H9 (cell line): ENCODE results near the gene NPAS2. TPM values are rescaled to one million over a fixed set of nuclear protein-coding genes. Genes with fewer than 3 reads are reported as not detected.

Source experiments
- DNase-seq: peaks from one replicate; pipeline ENCODE4 v3.0.0-alpha.2; 2017
- H2AFZ ChIP-seq: one replicate; pipeline ENCODE4 v1.6.1; 2013; ENCODE audit warnings: mild to moderate bottlenecking, low read length, control low read depth, moderate library complexity
- H2AK5ac ChIP-seq: 2 replicates; pipeline ENCODE4 v1.6.1; 2013; ENCODE audit warnings: low read length, control low read depth, mixed read lengths; ENCODE audit not compliant: insufficient read length
- H2BK120ac ChIP-seq: one replicate; pipeline ENCODE4 v1.6.1; 2013; ENCODE audit warnings: low read depth, mild to moderate bottlenecking, low read length, control low read depth, inconsistent platforms; ENCODE audit not compliant: poor library complexity, severe bottlenecking
- H2BK12ac ChIP-seq: 2 replicates; pipeline ENCODE4 v1.6.1; 2013; ENCODE audit warnings: low read length, control low read depth, mixed read lengths, low read depth; ENCODE audit not compliant: insufficient read length
- H2BK15ac ChIP-seq: 2 replicates; pipeline ENCODE4 v1.6.1; 2013; ENCODE audit warnings: low read depth, low read length, control low read depth
- H2BK20ac ChIP-seq: one replicate; pipeline ENCODE4 v1.6.1; 2013; ENCODE audit warnings: low read depth, mild to moderate bottlenecking, low read length, control low read depth, inconsistent platforms; ENCODE audit not compliant: poor library complexity, severe bottlenecking
- H2BK5ac ChIP-seq: 2 replicates; pipeline ENCODE4 v1.6.1; 2013; ENCODE audit warnings: low read length, control low read depth, mixed read lengths; ENCODE audit not compliant: insufficient read length
- H3K14ac ChIP-seq: 2 replicates; pipeline ENCODE4 v1.6.1; 2013; ENCODE audit warnings: low read length, control low read depth; ENCODE audit not compliant: insufficient read depth
- H3K18ac ChIP-seq: 2 replicates; pipeline ENCODE4 v1.6.1; 2013; ENCODE audit warnings: low read depth, mild to moderate bottlenecking, mixed read lengths, low read length, control low read depth; ENCODE audit not compliant: insufficient read length
- H3K23ac ChIP-seq: 2 replicates; pipeline ENCODE4 v1.6.1; 2013; ENCODE audit warnings: low read length, control low read depth, mixed read lengths, low read depth; ENCODE audit not compliant: insufficient read length
- H3K23me2 ChIP-seq: 2 replicates; pipeline ENCODE4 v1.6.1; 2013; ENCODE audit warnings: low read depth, mild to moderate bottlenecking, mixed read lengths, low read length, control low read depth; ENCODE audit not compliant: insufficient read length, poor library complexity, severe bottlenecking
- H3K27ac ChIP-seq: 2 replicates; pipeline ENCODE4 v1.5.1; 2013; ENCODE audit warnings: low read length, control low read depth, mixed read lengths, low read depth; ENCODE audit not compliant: insufficient read length
- H3K27me3 ChIP-seq: 2 replicates; pipeline ENCODE4 v1.6.1; 2013; ENCODE audit warnings: low read length, control low read depth, inconsistent platforms; ENCODE audit not compliant: insufficient read depth
- H3K4ac ChIP-seq: 2 replicates; pipeline ENCODE4 v1.6.1; 2013; ENCODE audit warnings: low read depth, mild to moderate bottlenecking, control low read depth, inconsistent platforms, low read length, moderate library complexity
- H3K4me1 ChIP-seq: 2 replicates; pipeline ENCODE4 v1.6.1; 2013; ENCODE audit warnings: low read length, control low read depth, inconsistent platforms; ENCODE audit not compliant: insufficient read depth
- H3K4me2 ChIP-seq: 2 replicates; pipeline ENCODE4 v1.6.1; 2013; ENCODE audit warnings: low read length, control low read depth, mixed read lengths; ENCODE audit not compliant: insufficient read length, insufficient read depth
- H3K56ac ChIP-seq: 2 replicates; pipeline ENCODE4 v1.6.1; 2013; ENCODE audit warnings: low read depth, mild to moderate bottlenecking, mixed read lengths, low read length, control low read depth; ENCODE audit not compliant: insufficient read length
- H3K79me1 ChIP-seq: 2 replicates; pipeline ENCODE4 v1.6.1; 2013; ENCODE audit warnings: low read depth, mild to moderate bottlenecking, moderate library complexity, low read length, control low read depth, inconsistent platforms; ENCODE audit not compliant: insufficient read depth, poor library complexity, severe bottlenecking
- H3K79me2 ChIP-seq: 2 replicates; pipeline ENCODE4 v1.6.1; 2013; ENCODE audit warnings: low read length, control low read depth, inconsistent platforms; ENCODE audit not compliant: insufficient read depth
- H3K9ac ChIP-seq: 2 replicates; pipeline ENCODE4 v1.6.1; 2013; ENCODE audit warnings: low read length, control low read depth, mixed read lengths; ENCODE audit not compliant: insufficient read length; ENCODE audit errors: extremely low read depth
- H3K9me3 ChIP-seq: one replicate; pipeline ENCODE4 v1.6.1; 2013; ENCODE audit warnings: low read depth, low read length, inconsistent platforms; ENCODE audit not compliant: control insufficient read depth
- H3T11ph ChIP-seq: one replicate; pipeline ENCODE4 v1.6.1; 2013; ENCODE audit warnings: mild to moderate bottlenecking, low read length, control low read depth, inconsistent platforms
- H4K20me1 ChIP-seq: one replicate; pipeline ENCODE4 v1.6.1; 2013; ENCODE audit not compliant: control insufficient read depth, insufficient read length, insufficient read depth
- H4K5ac ChIP-seq: 2 replicates; pipeline ENCODE4 v1.6.1; 2013; ENCODE audit warnings: low read depth, mild to moderate bottlenecking, mixed read lengths, low read length, control low read depth; ENCODE audit not compliant: insufficient read length
- H4K8ac ChIP-seq: replicated peaks from 2 replicates; pipeline ENCODE4 v1.6.1; 2013; ENCODE audit warnings: low read length, control low read depth, mixed read lengths, low read depth; ENCODE audit not compliant: insufficient read length
- H4K91ac ChIP-seq: 2 replicates; pipeline ENCODE4 v1.6.1; 2013; ENCODE audit warnings: low read depth, mild to moderate bottlenecking, moderate library complexity, mixed read lengths, low read length, control low read depth; ENCODE audit not compliant: insufficient read length
- H3K27ac Mint-ChIP-seq, 3 experiments: 2 replicates in 2 of 3; 3 replicates in 1 of 3; pipeline ENCODE4 v1.8.0; 2020 to 2021; ENCODE audit warnings: mixed read lengths in 3 of 3, mild to moderate bottlenecking in 1 of 3, moderate library complexity in 1 of 3
- H3K27me3 Mint-ChIP-seq: 2 replicates; pipeline ENCODE4 v1.8.0; 2021; ENCODE audit warnings: low read depth, mild to moderate bottlenecking, moderate library complexity, mixed read lengths
- H3K36me3 Mint-ChIP-seq, 3 experiments: 2 replicates in 2 of 3; 3 replicates in 1 of 3; pipeline ENCODE4 v1.8.0; 2020 to 2021; ENCODE audit warnings: low read depth in 3 of 3, mixed read lengths in 3 of 3; ENCODE audit not compliant: insufficient read depth in 1 of 3
- H3K4me1 Mint-ChIP-seq, 2 experiments: 2 replicates each; pipeline ENCODE4 v1.8.0; 2020; ENCODE audit warnings: mixed read lengths in 2 of 2
- H3K4me3 Mint-ChIP-seq, 2 experiments: 2 replicates in 1 of 2; 3 replicates in 1 of 2; pipeline ENCODE4 v1.8.0; 2020 to 2021; ENCODE audit warnings: mild to moderate bottlenecking in 2 of 2, mixed read lengths in 2 of 2, moderate library complexity in 1 of 2
- H3K9me3 Mint-ChIP-seq, 2 experiments: 2 replicates in 1 of 2; 3 replicates in 1 of 2; pipeline ENCODE4 v1.8.0; 2020; ENCODE audit warnings: mild to moderate bottlenecking in 2 of 2, mixed read lengths in 2 of 2, moderate library complexity in 1 of 2
- WGBS: extraction: QIAGEN DNeasy Blood & Tissue Kit; methylation state at CpG from one replicate; pipeline ENCODE4 v1.1.7; 2013; ENCODE audit warnings: missing lambda C conversion rate, low lambda C conversion rate, mixed read lengths; ENCODE audit not compliant: insufficient read length; ENCODE audit errors: extremely low coverage; 5-methylcytosine and 5-hydroxymethylcytosine counted together
- total RNA-seq: library from RNA; stranded (reverse); gene quantifications from 2 replicates; pipeline ENCODE4 v1.2.1, GENCODE V29; 2021
- TF ChIP-seq, protein P1 (sequence below): fragments of 200-600 bp; sonication (generic); conservative IDR thresholded peaks from 3 replicates; pipeline ENCODE4 v1.8.0; 2021; ENCODE audit warnings: antibody characterized with exemption, mild to moderate bottlenecking

Gene NPAS2
- total RNA-seq, 1 experiment from 2014 or later: 1.3 TPM

DNA sequence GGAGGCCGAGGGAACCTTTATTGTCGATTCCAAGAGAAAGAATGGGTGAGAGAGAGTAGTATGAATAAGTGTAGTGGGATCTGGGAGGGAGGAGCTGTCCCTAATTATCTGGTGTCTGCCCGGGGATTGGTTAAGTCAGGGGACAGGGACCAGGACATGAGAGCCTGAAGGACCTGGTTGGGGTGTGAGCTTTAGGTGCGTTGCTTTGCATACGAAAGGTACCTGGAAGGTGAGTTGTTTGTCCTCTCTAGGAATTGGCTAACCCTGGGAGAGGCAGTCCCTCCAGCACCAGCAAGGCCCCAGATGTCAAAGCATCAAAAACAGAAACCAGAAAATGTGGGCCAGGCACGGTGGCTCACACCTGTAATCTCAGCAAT, 134.1 kb downstream of the NPAS2 start:
- no peaks in the 10 kb centered on the region for H3K9me3 Mint-ChIP-seq
- no peak overlapping the region for H4K8ac ChIP-seq
- no peak overlapping the region for H2BK20ac ChIP-seq
- H3K56ac ChIP-seq: no peak overlapping the region
- H3K27me3 ChIP-seq: no peaks in the 10 kb centered on the region
- H3K4me3 Mint-ChIP-seq: no peak overlapping the region
- DNase-seq: peak; percentile 39
- H3K9ac ChIP-seq: no peak overlapping the region
- H2BK5ac ChIP-seq: no peak overlapping the region
- H4K91ac ChIP-seq: no peak overlapping the region
- H3K27ac Mint-ChIP-seq: peak overlapping the region in 1 of 3 experiments; percentile 15; a peak in 1 of 7 replicates
- peaks cover 31 to 33% of the 10 kb centered on the region in 2 experiments for H3K4me1 Mint-ChIP-seq
- H2BK120ac ChIP-seq: no peak overlapping the region
- H2BK15ac ChIP-seq: no peak overlapping the region
- H3K23me2 ChIP-seq: no peaks in the 10 kb centered on the region
- no peak overlapping the region for H3K14ac ChIP-seq
- H3K9me3 ChIP-seq: no peaks in the 10 kb centered on the region
- no peaks in the 10 kb centered on the region for H3K36me3 Mint-ChIP-seq
- H2AK5ac ChIP-seq: no peak overlapping the region
- no peak overlapping the region for H3K23ac ChIP-seq
- no peak overlapping the region for H3K27ac ChIP-seq
- H2BK12ac ChIP-seq: no peak overlapping the region
- H3K79me2 ChIP-seq: no peaks in the 10 kb centered on the region
- H3K4ac ChIP-seq: no peak overlapping the region
- TF ChIP-seq, protein P1, sequence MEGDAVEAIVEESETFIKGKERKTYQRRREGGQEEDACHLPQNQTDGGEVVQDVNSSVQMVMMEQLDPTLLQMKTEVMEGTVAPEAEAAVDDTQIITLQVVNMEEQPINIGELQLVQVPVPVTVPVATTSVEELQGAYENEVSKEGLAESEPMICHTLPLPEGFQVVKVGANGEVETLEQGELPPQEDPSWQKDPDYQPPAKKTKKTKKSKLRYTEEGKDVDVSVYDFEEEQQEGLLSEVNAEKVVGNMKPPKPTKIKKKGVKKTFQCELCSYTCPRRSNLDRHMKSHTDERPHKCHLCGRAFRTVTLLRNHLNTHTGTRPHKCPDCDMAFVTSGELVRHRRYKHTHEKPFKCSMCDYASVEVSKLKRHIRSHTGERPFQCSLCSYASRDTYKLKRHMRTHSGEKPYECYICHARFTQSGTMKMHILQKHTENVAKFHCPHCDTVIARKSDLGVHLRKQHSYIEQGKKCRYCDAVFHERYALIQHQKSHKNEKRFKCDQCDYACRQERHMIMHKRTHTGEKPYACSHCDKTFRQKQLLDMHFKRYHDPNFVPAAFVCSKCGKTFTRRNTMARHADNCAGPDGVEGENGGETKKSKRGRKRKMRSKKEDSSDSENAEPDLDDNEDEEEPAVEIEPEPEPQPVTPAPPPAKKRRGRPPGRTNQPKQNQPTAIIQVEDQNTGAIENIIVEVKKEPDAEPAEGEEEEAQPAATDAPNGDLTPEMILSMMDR: no peak
- no peaks in the 10 kb centered on the region; the same call in 1 of the 2 replicates for H3K27me3 Mint-ChIP-seq
- H4K5ac ChIP-seq: no peak overlapping the region
- H3T11ph ChIP-seq: no peak overlapping the region
- no peaks in the 10 kb centered on the region for H3K79me1 ChIP-seq
- H2AFZ ChIP-seq: no peak overlapping the region
- no peak overlapping the region for H3K4me2 ChIP-seq
- H3K4me1 ChIP-seq: peaks cover 5% of the 10 kb centered on the region; the same call in 1 of the 2 replicates
- no CpG with 5 or more reads among the region's 6 CpGs for WGBS
- H3K18ac ChIP-seq: no peak overlapping the region
- H4K20me1 ChIP-seq: no peaks in the 10 kb centered on the region
